Activated CD8-positive, alpha-beta memory T cell treated with anti-CD3 and anti-CD28 coated beads for 4 hours (primary cell): ENCODE results near the gene MYO1B.

Source experiments
- DNase-seq, 2 donors: peaks; one replicate each; pipeline ENCODE4 v3.0.0-alpha.2; 2020; ENCODE audit warnings: low read depth in 2 of 2

The MYO1B gene

GRCh38 chr2:191358325-191359025 lies 113.3 kb downstream of the MYO1B start:
- DNase-seq: no peak

GRCh38 chr2:191359133-191359532 lies 113.9 kb downstream of the MYO1B start:
- no peak for DNase-seq

GRCh38 chr2:191360918-191361317 lies 115.7 kb downstream of the MYO1B start:
- DNase-seq: no peak

- DNase-seq: no peak
Measured at GRCh38 chr2:191362841-191363240, 117.6 kb downstream of the MYO1B start.

GRCh38 chr2:191363267-191363666 lies 118.1 kb downstream of the MYO1B start:
- DNase-seq: no peak

GRCh38 chr2:191365089-191365488 lies 119.9 kb downstream of the MYO1B start:
- no peak for DNase-seq

GRCh38 chr2:191366199-191366598 lies 121.0 kb downstream of the MYO1B start:
- DNase-seq: no peak

GRCh38 chr2:191369034-191369433 lies 123.8 kb downstream of the MYO1B start:
- DNase-seq: no peak

GRCh38 chr2:191374366-191374765 lies 129.2 kb downstream of the MYO1B start:
- DNase-seq: no peak

- no peak for DNase-seq
Measured at GRCh38 chr2:191374939-191375338, 129.7 kb downstream of the MYO1B start.

GRCh38 chr2:191376981-191377629 lies 131.9 kb downstream of the MYO1B start:
- no peak for DNase-seq

- DNase-seq: no peak
Measured at GRCh38 chr2:191379375-191379774, 134.2 kb downstream of the MYO1B start.

- no peak for DNase-seq
Measured at GRCh38 chr2:191382801-191383200, 137.6 kb downstream of the MYO1B start.

GRCh38 chr2:191383486-191383885 lies 138.3 kb downstream of the MYO1B start:
- no peak for DNase-seq

GRCh38 chr2:191384829-191385228 lies 139.6 kb downstream of the MYO1B start:
- DNase-seq: no peak

GRCh38 chr2:191385416-191386160 lies 140.4 kb downstream of the MYO1B start:
- DNase-seq: no peak

GRCh38 chr2:191386938-191387536 lies 141.8 kb downstream of the MYO1B start:
- DNase-seq: no peak

- DNase-seq: no peak
Measured at GRCh38 chr2:191389288-191389687, 144.1 kb downstream of the MYO1B start.

- DNase-seq: no peak
Measured at GRCh38 chr2:191391171-191391570, 146.0 kb downstream of the MYO1B start.

GRCh38 chr2:191394043-191394442 lies 148.8 kb downstream of the MYO1B start:
- no peak for DNase-seq

- no peak for DNase-seq
Measured at GRCh38 chr2:191396794-191397193, 151.6 kb downstream of the MYO1B start.

- DNase-seq: no peak
Measured at GRCh38 chr2:191399601-191400000, 154.4 kb downstream of the MYO1B start.
